OCI-LY7 (cell line): Measurements from ENCODE around the gene MUSK. TPM values are rescaled to one million over a fixed set of nuclear protein-coding genes. Genes with fewer than 3 reads are reported as not detected.

Experiments
- BruUV-seq: library from RNA; stranded (reverse); fragments of 400-500 nt; replicated peaks from 2 replicates; lab custom pipeline; 2021; lab: Mats Ljungman, UMichigan
- CTCF ChIA-PET: fragments of 300-600 bp; sonication (Branson Sonifier 250); formaldehyde crosslinking; loops from one replicate; lab custom pipeline; 2022; ENCODE audit warnings: antibody characterized with exemption; ENCODE audit not compliant: unreplicated experiment; lab: Charles Lee
- POLR2A ChIA-PET: fragments of 300-600 bp; sonication (Branson Sonifier 250); formaldehyde crosslinking; loops from one replicate; lab custom pipeline; 2022; ENCODE audit warnings: antibody characterized with exemption; lab: Charles Lee
- DNase-seq: peaks from one replicate; pipeline ENCODE4 v3.0.0-alpha.2; 2015; ENCODE audit warnings: low spot score
- H2AFZ ChIP-seq: fragments of 200-600 bp; sonication (generic), shearing (Covaris generic); 2 replicates; pipeline ENCODE4 v1.6.1; 2014; ENCODE audit warnings: mild to moderate bottlenecking, antibody characterized with exemption, low read length, moderate library complexity
- H3K27ac ChIP-seq: fragments of 200-600 bp; sonication (generic); 2 replicates; pipeline ENCODE4 v1.5.1; 2014; ENCODE audit warnings: mixed run types, low read depth, mild to moderate bottlenecking, moderate library complexity, low read length, inconsistent platforms; ENCODE audit not compliant: poor library complexity, severe bottlenecking
- H3K36me3 ChIP-seq: fragments of 200-600 bp; sonication (generic); 2 replicates; pipeline ENCODE4 v1.6.1; 2014; ENCODE audit warnings: mild to moderate bottlenecking, antibody characterized with exemption, low read length, moderate library complexity, mixed read lengths; ENCODE audit not compliant: insufficient read depth
- H3K4me1 ChIP-seq: fragments of 200-600 bp; sonication (generic); 2 replicates; pipeline ENCODE4 v1.5.1; 2014; ENCODE audit warnings: mild to moderate bottlenecking, low read length; ENCODE audit not compliant: insufficient read depth, poor library complexity, severe bottlenecking
- H3K4me2 ChIP-seq: fragments of 200-600 bp; sonication (generic); 2 replicates; pipeline ENCODE4 v1.6.1; 2014; ENCODE audit warnings: mild to moderate bottlenecking, low read length
- H3K4me3 ChIP-seq: fragments of 200-600 bp; sonication (generic); 2 replicates; pipeline ENCODE4 v1.5.1; 2014; ENCODE audit warnings: mild to moderate bottlenecking, low read depth, low read length; ENCODE audit not compliant: poor library complexity, severe bottlenecking
- H3K79me2 ChIP-seq: fragments of 200-600 bp; sonication (generic); 2 replicates; pipeline ENCODE4 v1.6.1; 2016; ENCODE audit warnings: low read depth, mild to moderate bottlenecking, low read length, moderate library complexity, mixed read lengths; ENCODE audit not compliant: insufficient read depth
- H3K9me2 ChIP-seq: fragments of 200-600 bp; sonication (generic); 2 replicates; pipeline ENCODE4 v1.6.1; 2016; ENCODE audit warnings: mild to moderate bottlenecking, low read length, mixed read lengths; ENCODE audit not compliant: insufficient read depth
- H3K9me3 ChIP-seq: fragments of 200-600 bp; sonication (generic); 2 replicates; pipeline ENCODE4 v1.6.1; 2014; ENCODE audit warnings: mild to moderate bottlenecking, mixed run types, low read length, mixed read lengths
- H4K20me1 ChIP-seq: fragments of 200-600 bp; sonication (generic); 2 replicates; pipeline ENCODE4 v1.6.1; 2014; ENCODE audit warnings: mild to moderate bottlenecking, antibody characterized with exemption, low read length, moderate library complexity, mixed read lengths; ENCODE audit not compliant: insufficient read depth
- CTCF ChIP-seq: fragments of 200-600 bp; sonication (generic); conservative IDR thresholded peaks from 2 replicates; pipeline ENCODE4 v1.5.1; 2014; ENCODE audit warnings: mild to moderate bottlenecking, antibody characterized with exemption, low read length, moderate library complexity, mixed read lengths
- EZH2phosphoT487 ChIP-seq: fragments of 200-600 bp; sonication (generic); IDR thresholded peaks from 2 replicates; pipeline ENCODE4 v1.6.1; 2018; ENCODE audit warnings: low read depth, borderline replicate concordance, mild to moderate bottlenecking, mixed run types, antibody characterized with exemption, low read length, moderate library complexity, mixed read lengths
- intact Hi-C: fragments of 100-400 bp; cut with micrococcal nuclease; formaldehyde crosslinking; loops from one replicate; pipeline ENCODE4 v1.10.0; 2022; ENCODE audit not compliant: unreplicated experiment
- total RNA-seq, 2 experiments: library from RNA; depleted of rRNA in 1 of 2; stranded (reverse); fragments of >200 nt in 1 of 2; shearing (Covaris generic) in 1 of 2; gene quantifications; 2 replicates each; pipeline ENCODE4 v1.2.3, GENCODE V29; 2014 to 2022

MUSK gene
- total RNA-seq, 2 experiments from 2014 or later, result not detected

- Histone ChIP-seq H3K9me2 (no peaks in the 10 kb centered on the region), H3K79me2 (no peaks in the 10 kb centered on the region), H3K4me3 (no peak overlapping the region), H3K4me2 (no peak overlapping the region), H3K9me3 (no peaks in the 10 kb centered on the region), H3K36me3 (no peaks in the 10 kb centered on the region), H2AFZ (no peak overlapping the region), H4K20me1 (no peaks in the 10 kb centered on the region), H3K4me1 (no peaks in the 10 kb centered on the region), H3K27ac (no peak overlapping the region)
- no TSS peak for BruUV-seq
- ChIA-PET POLR2A (no interaction called here), CTCF (no interaction called here)
- DNase-seq, result no peak
- intact Hi-C loops, result no loop called here
- TF ChIP-seq EZH2phosphoT487 (no peak), CTCF (no peak)
Observed at GRCh38 chr9:110830495-110830894, 161.9 kb downstream of the MUSK start.

- CTCF ChIA-PET, result no interaction called here
- Histone ChIP-seq H3K9me2 (no peaks in the 10 kb centered on the region), H3K79me2 (no peaks in the 10 kb centered on the region), H3K9me3 (no peaks in the 10 kb centered on the region), H3K4me3 (no peak overlapping the region), H4K20me1 (no peaks in the 10 kb centered on the region), H2AFZ (no peak overlapping the region), H3K4me2 (no peak overlapping the region), H3K27ac (no peak overlapping the region), H3K4me1 (no peaks in the 10 kb centered on the region), H3K36me3 (no peaks in the 10 kb centered on the region)
- TF ChIP-seq CTCF (no peak), EZH2phosphoT487 (no peak)
- DNase-seq, result no peak
- intact Hi-C loops, result no loop called here
- BruUV-seq, result no TSS peak
- POLR2A ChIA-PET, result interaction anchor here (0.6 kb wide), 1 partner anchor 957 kb away, joined by 3 read pairs; no protein-coding TSS in a partner anchor
Observed at GRCh38 chr9:110832926-110833325, 164.3 kb downstream of the MUSK start.

- H3K9me2 ChIP-seq, result no peaks in the 10 kb centered on the region
- H2AFZ ChIP-seq, result no peak overlapping the region
- no TSS peak for BruUV-seq
- no peak overlapping the region for H3K27ac ChIP-seq
- H3K4me1 ChIP-seq, result no peaks in the 10 kb centered on the region
- TF ChIP-seq CTCF, result no peak
- TF ChIP-seq EZH2phosphoT487, result no peak
- no peaks in the 10 kb centered on the region for H3K79me2 ChIP-seq
- H3K9me3 ChIP-seq, result no peaks in the 10 kb centered on the region
- no peaks in the 10 kb centered on the region for H3K36me3 ChIP-seq
- no peaks in the 10 kb centered on the region for H4K20me1 ChIP-seq
- CTCF ChIA-PET, result no interaction called here
- POLR2A ChIA-PET, result interaction anchor here (0.7 kb wide), 1 partner anchor 1002 kb away, joined by 3 read pairs; no protein-coding TSS in a partner anchor
- H3K4me3 ChIP-seq, result no peak overlapping the region
- no peak for DNase-seq
- no peak overlapping the region for H3K4me2 ChIP-seq
- intact Hi-C loops, result no loop called here
Observed at GRCh38 chr9:110835404-110835803, 166.8 kb downstream of the MUSK start.
